Nephron progenitor cell (in vitro differentiated cells): Measurements from ENCODE around the gene TNFSF15.
"Not testable (repeated sequence)": the region's sequence is repeated elsewhere in the genome, so short reads cannot be mapped to it uniquely, and the experiment has no call there.

Experiments used
- DNase-seq: peaks from one replicate; pipeline ENCODE4 v3.0.0; 2021
- H3K27ac Mint-ChIP-seq: 2 replicates; pipeline ENCODE4 v1.8.0; 2021; ENCODE audit warnings: mild to moderate bottlenecking, moderate library complexity, mixed read lengths
- H3K27me3 Mint-ChIP-seq: 2 replicates; pipeline ENCODE4 v1.8.0; 2021; ENCODE audit warnings: mild to moderate bottlenecking, low read depth, mixed read lengths; ENCODE audit not compliant: poor library complexity
- H3K36me3 Mint-ChIP-seq: 2 replicates; pipeline ENCODE4 v1.8.0; 2021; ENCODE audit warnings: low read depth, mixed read lengths
- H3K4me1 Mint-ChIP-seq: 2 replicates; pipeline ENCODE4 v1.8.0; 2021; ENCODE audit warnings: mixed read lengths
- H3K4me3 Mint-ChIP-seq: 2 replicates; pipeline ENCODE4 v1.8.0; 2021; ENCODE audit warnings: mild to moderate bottlenecking, moderate library complexity, mixed read lengths
- H3K9me3 Mint-ChIP-seq: 2 replicates; pipeline ENCODE4 v1.8.0; 2021; ENCODE audit warnings: mild to moderate bottlenecking, moderate library complexity, mixed read lengths
- CTCF ChIP-seq: fragments of 200-600 bp; sonication (generic); IDR thresholded peaks from 2 replicates; pipeline ENCODE4 v1.5.0; 2021; ENCODE audit warnings: antibody characterized with exemption

Gene TNFSF15

GRCh38 chr9:114746591-114747346 is 59.1 kb downstream of the TNFSF15 start:
- Mint-ChIP-seq H3K9me3 (no peaks in the 10 kb centered on the region), H3K4me1 (no peaks in the 10 kb centered on the region), H3K36me3 (no peaks in the 10 kb centered on the region), H3K27me3 (peaks cover 13% of the 10 kb centered on the region), H3K27ac (no peak overlapping the region), H3K4me3 (no peak overlapping the region)
- no peak for TF ChIP-seq CTCF
- DNase-seq: no peak

- Mint-ChIP-seq H3K4me3 (no peak overlapping the region), H3K4me1 (no peaks in the 10 kb centered on the region), H3K36me3 (no peaks in the 10 kb centered on the region), H3K27ac (no peak overlapping the region), H3K9me3 (no peaks in the 10 kb centered on the region), H3K27me3 (peaks cover 13% of the 10 kb centered on the region)
- TF ChIP-seq CTCF: no peak
- DNase-seq: no peak
Observed at GRCh38 chr9:114745879-114746550, 59.8 kb downstream of the TNFSF15 start.

- no peak overlapping the region for H3K27ac Mint-ChIP-seq
- H3K4me1 Mint-ChIP-seq: no peaks in the 10 kb centered on the region
- H3K4me3 Mint-ChIP-seq: no peak overlapping the region
- no peak for TF ChIP-seq CTCF
- H3K9me3 Mint-ChIP-seq: no peaks in the 10 kb centered on the region
- DNase-seq: no peak
- H3K27me3 Mint-ChIP-seq: peaks cover 17% of the 10 kb centered on the region
- no peaks in the 10 kb centered on the region for H3K36me3 Mint-ChIP-seq
Observed at GRCh38 chr9:114745108-114745848, 60.6 kb downstream of the TNFSF15 start.

- H3K9me3 Mint-ChIP-seq: no peaks in the 10 kb centered on the region
- TF ChIP-seq CTCF: no peak
- no peaks in the 10 kb centered on the region for H3K36me3 Mint-ChIP-seq
- no peak overlapping the region for H3K27ac Mint-ChIP-seq
- H3K4me3 Mint-ChIP-seq: no peak overlapping the region
- DNase-seq: no peak
- H3K27me3 Mint-ChIP-seq: peaks cover 13% of the 10 kb centered on the region
- H3K4me1 Mint-ChIP-seq: no peaks in the 10 kb centered on the region
Observed at GRCh38 chr9:114743446-114743845, 62.4 kb downstream of the TNFSF15 start.

- no peaks in the 10 kb centered on the region for H3K36me3 Mint-ChIP-seq
- H3K27ac Mint-ChIP-seq: no peak overlapping the region
- DNase-seq: no peak
- H3K4me3 Mint-ChIP-seq: no peak overlapping the region
- no peaks in the 10 kb centered on the region for H3K4me1 Mint-ChIP-seq
- H3K27me3 Mint-ChIP-seq: peaks cover 13% of the 10 kb centered on the region
- no peaks in the 10 kb centered on the region for H3K9me3 Mint-ChIP-seq
- no peak for TF ChIP-seq CTCF
Observed at GRCh38 chr9:114742947-114743346, 62.9 kb downstream of the TNFSF15 start.

- H3K36me3 Mint-ChIP-seq, DNase-seq, H3K4me1 Mint-ChIP-seq, H3K27ac Mint-ChIP-seq, H3K9me3 Mint-ChIP-seq, H3K4me3 Mint-ChIP-seq: not testable (repeated sequence)
- H3K27me3 Mint-ChIP-seq: peaks cover 17% of the 10 kb centered on the region
Observed at GRCh38 chr9:114741521-114741920, 64.3 kb downstream of the TNFSF15 start.
